Stimulated activated memory B cell treated with anti-CD40 and anti-IgM and Interleukin-4, amounts not matched to agents 10 μg/mL and 1 μg/mL and 100 μg/mL, for 72 hours (primary cell): ENCODE data around the gene ZC3H14.

Source experiments
- ATAC-seq: fragments of 150-1000 bp; cut with Tn5 transposase; 2 replicates; pipeline ENCODE4 v1.10.0; 2021
- H3K27ac Mint-ChIP-seq: one replicate; pipeline ENCODE4 v1.8.0; 2022; ENCODE audit warnings: mild to moderate bottlenecking, mixed read lengths
- H3K27me3 Mint-ChIP-seq: one replicate; pipeline ENCODE4 v1.8.0; 2022; ENCODE audit warnings: mixed read lengths
- H3K36me3 Mint-ChIP-seq: one replicate; pipeline ENCODE4 v1.8.0; 2022; ENCODE audit warnings: mixed read lengths
- H3K4me1 Mint-ChIP-seq: one replicate; pipeline ENCODE4 v1.8.0; 2022; ENCODE audit warnings: mixed read lengths
- H3K4me3 Mint-ChIP-seq: one replicate; pipeline ENCODE4 v1.8.0; 2022; ENCODE audit warnings: mild to moderate bottlenecking, moderate library complexity, mixed read lengths
- H3K9me3 Mint-ChIP-seq: one replicate; pipeline ENCODE4 v1.8.0; 2022; ENCODE audit warnings: mixed read lengths

Gene ZC3H14

GRCh38 chr14:88545256-88545655 lies 17.6 kb upstream of the ZC3H14 start:
- Mint-ChIP-seq H3K9me3 (no peaks in the 10 kb centered on the region), H3K36me3 (no peaks in the 10 kb centered on the region), H3K27me3 (peaks cover 11% of the 10 kb centered on the region), H3K4me1 (no peaks in the 10 kb centered on the region), H3K4me3 (no peak overlapping the region), H3K27ac (no peak overlapping the region)
- ATAC-seq: no peak

- no peaks in the 10 kb centered on the region for H3K9me3 Mint-ChIP-seq
- H3K36me3 Mint-ChIP-seq: no peaks in the 10 kb centered on the region
- H3K27ac Mint-ChIP-seq: no peak overlapping the region
- H3K4me3 Mint-ChIP-seq: no peak overlapping the region
- ATAC-seq: no peak
- H3K27me3 Mint-ChIP-seq: peaks cover 9% of the 10 kb centered on the region
- H3K4me1 Mint-ChIP-seq: no peaks in the 10 kb centered on the region
Measured at GRCh38 chr14:88546621-88547385, 16.0 kb upstream of the ZC3H14 start.

GRCh38 chr14:88547386-88547780 lies 15.5 kb upstream of the ZC3H14 start:
- peaks cover 9% of the 10 kb centered on the region for H3K27me3 Mint-ChIP-seq
- ATAC-seq: no peak
- no peaks in the 10 kb centered on the region for H3K4me1 Mint-ChIP-seq
- H3K4me3 Mint-ChIP-seq: no peak overlapping the region
- H3K9me3 Mint-ChIP-seq: no peaks in the 10 kb centered on the region
- H3K27ac Mint-ChIP-seq: no peak overlapping the region
- no peaks in the 10 kb centered on the region for H3K36me3 Mint-ChIP-seq

- Mint-ChIP-seq H3K36me3 (no peaks in the 10 kb centered on the region), H3K4me1 (peaks cover 8% of the 10 kb centered on the region), H3K9me3 (no peaks in the 10 kb centered on the region), H3K4me3 (no peak overlapping the region), H3K27ac (no peak overlapping the region), H3K27me3 (peaks cover 28% of the 10 kb centered on the region)
- no peak for ATAC-seq
Measured at GRCh38 chr14:88550078-88550477, 12.8 kb upstream of the ZC3H14 start.

- Mint-ChIP-seq H3K36me3 (no peaks in the 10 kb centered on the region), H3K27me3 (peaks cover 40% of the 10 kb centered on the region), H3K9me3 (no peaks in the 10 kb centered on the region), H3K4me3 (peak overlapping the region; percentile 19), H3K4me1 (peaks cover 8% of the 10 kb centered on the region), H3K27ac (no peak overlapping the region)
- ATAC-seq: no peak
Measured at GRCh38 chr14:88551094-88551870, 11.6 kb upstream of the ZC3H14 start.

GRCh38 chr14:88551980-88552431 lies 10.8 kb upstream of the ZC3H14 start:
- ATAC-seq: no peak
- peaks cover 8% of the 10 kb centered on the region for H3K4me1 Mint-ChIP-seq
- H3K27ac Mint-ChIP-seq: no peak overlapping the region
- no peaks in the 10 kb centered on the region for H3K9me3 Mint-ChIP-seq
- H3K36me3 Mint-ChIP-seq: no peaks in the 10 kb centered on the region
- peak overlapping the region; percentile 19 for H3K4me3 Mint-ChIP-seq
- peaks cover 48% of the 10 kb centered on the region for H3K27me3 Mint-ChIP-seq

- H3K4me1 Mint-ChIP-seq: peaks cover 8% of the 10 kb centered on the region
- H3K4me3 Mint-ChIP-seq: no peak overlapping the region
- no peak overlapping the region for H3K27ac Mint-ChIP-seq
- no peaks in the 10 kb centered on the region for H3K9me3 Mint-ChIP-seq
- no peak for ATAC-seq
- H3K36me3 Mint-ChIP-seq: no peaks in the 10 kb centered on the region
- H3K27me3 Mint-ChIP-seq: peaks cover 48% of the 10 kb centered on the region
Measured at GRCh38 chr14:88552876-88553275, 10.0 kb upstream of the ZC3H14 start.

- peaks cover 48% of the 10 kb centered on the region for H3K27me3 Mint-ChIP-seq
- H3K4me1 Mint-ChIP-seq: peaks cover 8% of the 10 kb centered on the region
- H3K36me3 Mint-ChIP-seq: no peaks in the 10 kb centered on the region
- H3K4me3 Mint-ChIP-seq: peak overlapping the region; percentile 54
- H3K9me3 Mint-ChIP-seq: no peaks in the 10 kb centered on the region
- ATAC-seq: no peak
- no peak overlapping the region for H3K27ac Mint-ChIP-seq
Measured at GRCh38 chr14:88553886-88554456, 8.9 kb upstream of the ZC3H14 start.

GRCh38 chr14:88554457-88555286 lies 8.2 kb upstream of the ZC3H14 start, which contains the start of gene PTPN21:
Gene PTPN21 (minus strand): TSS chr14:88555007. CDS start chr14:88550417, 4,590 bp downstream.
- Mint-ChIP-seq H3K9me3 (no peaks in the 10 kb centered on the region), H3K36me3 (no peaks in the 10 kb centered on the region), H3K4me3 (peak within 1 kb of the TSS; percentile 75), H3K27ac (no peak within 1 kb of the TSS), H3K4me1 (peaks cover 8% of the 10 kb centered on the region), H3K27me3 (peaks cover 47% of the 10 kb centered on the region)
- ATAC-seq: peak; percentile 51

- no peak for ATAC-seq
- Mint-ChIP-seq H3K27ac (no peak overlapping the region), H3K36me3 (no peaks in the 10 kb centered on the region), H3K4me3 (no peak overlapping the region), H3K4me1 (peaks cover 8% of the 10 kb centered on the region), H3K9me3 (no peaks in the 10 kb centered on the region), H3K27me3 (peaks cover 39% of the 10 kb centered on the region)
Measured at GRCh38 chr14:88556581-88556980, 6.3 kb upstream of the ZC3H14 start.

- H3K4me1 Mint-ChIP-seq: peaks cover 21% of the 10 kb centered on the region
- no peak overlapping the region for H3K27ac Mint-ChIP-seq
Measured at GRCh38 chr14:88559852-88560251, 3.0 kb upstream of the ZC3H14 start.

GRCh38 chr14:88562532-88562830 lies 356 bp upstream of the ZC3H14 start:
- Mint-ChIP-seq H3K4me3 (peak overlapping the region; percentile 94), H3K27ac (peak overlapping the region; percentile 92), H3K9me3 (no peaks in the 10 kb centered on the region), H3K4me1 (peaks cover 21% of the 10 kb centered on the region), H3K36me3 (no peaks in the 10 kb centered on the region), H3K27me3 (no peaks in the 10 kb centered on the region)
- ATAC-seq: no peak

More at GRCh38 chr14:88559852-88560251, 3.0 kb upstream of the ZC3H14 start:
- ATAC-seq: no peak
- no peak overlapping the region for H3K4me3 Mint-ChIP-seq
- no peaks in the 10 kb centered on the region for H3K9me3 Mint-ChIP-seq
- H3K27me3 Mint-ChIP-seq: peaks cover 22% of the 10 kb centered on the region
- no peaks in the 10 kb centered on the region for H3K36me3 Mint-ChIP-seq

GRCh38 chr14:88563845-88564244 lies 1.0 kb downstream of the ZC3H14 start:
- peak overlapping the region; percentile 92 for H3K27ac Mint-ChIP-seq
- no peaks in the 10 kb centered on the region for H3K27me3 Mint-ChIP-seq
- H3K36me3 Mint-ChIP-seq: peaks cover 11% of the 10 kb centered on the region
- H3K9me3 Mint-ChIP-seq: peaks cover 2% of the 10 kb centered on the region
- no peak for ATAC-seq
- peaks cover 21% of the 10 kb centered on the region for H3K4me1 Mint-ChIP-seq
- peak overlapping the region; percentile 94 for H3K4me3 Mint-ChIP-seq

GRCh38 chr14:88565427-88565826 lies 2.6 kb downstream of the ZC3H14 start:
- Mint-ChIP-seq H3K4me1 (peaks cover 21% of the 10 kb centered on the region), H3K4me3 (no peak overlapping the region), H3K27me3 (no peaks in the 10 kb centered on the region), H3K9me3 (peaks cover 2% of the 10 kb centered on the region), H3K36me3 (peaks cover 25% of the 10 kb centered on the region), H3K27ac (no peak overlapping the region)
- ATAC-seq: no peak

GRCh38 chr14:88568196-88568595 lies 5.4 kb downstream of the ZC3H14 start:
- H3K27ac Mint-ChIP-seq: no peak overlapping the region
- H3K4me1 Mint-ChIP-seq: peaks cover 13% of the 10 kb centered on the region
- ATAC-seq: no peak
- no peaks in the 10 kb centered on the region for H3K27me3 Mint-ChIP-seq
- H3K4me3 Mint-ChIP-seq: no peak overlapping the region
- H3K36me3 Mint-ChIP-seq: peaks cover 47% of the 10 kb centered on the region
- H3K9me3 Mint-ChIP-seq: peaks cover 2% of the 10 kb centered on the region
